ENCODE measurements around the gene TMEM247.
A peak's percentile ranks its signal among the peaks of the same experiment; 100 is the strongest.
"Not testable (repeated sequence)": the region's sequence is repeated elsewhere in the genome, so short reads cannot be mapped to it uniquely, and the experiment has no call there.

Gene TMEM247

DNA sequence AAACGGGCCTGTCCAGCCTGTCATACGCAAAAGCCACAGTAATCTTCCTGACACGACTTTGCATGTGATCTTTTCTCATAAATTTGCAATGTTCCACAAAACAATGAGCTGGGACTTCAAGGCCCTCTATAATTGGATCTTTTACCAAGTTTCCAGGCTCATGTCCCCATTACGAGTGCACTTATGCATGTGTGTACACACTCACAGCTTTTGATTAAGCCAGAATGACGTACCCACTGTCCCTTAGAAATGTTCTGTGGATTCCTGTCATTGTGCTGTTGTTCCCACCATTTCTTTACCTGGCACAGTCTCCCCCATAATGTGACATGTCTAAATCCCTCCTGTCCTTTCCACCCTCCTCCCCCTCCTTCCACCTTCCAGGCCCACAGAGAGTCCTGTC, 19.7 kb upstream of the TMEM247 start:
- no peak for DNase-seq

DNA sequence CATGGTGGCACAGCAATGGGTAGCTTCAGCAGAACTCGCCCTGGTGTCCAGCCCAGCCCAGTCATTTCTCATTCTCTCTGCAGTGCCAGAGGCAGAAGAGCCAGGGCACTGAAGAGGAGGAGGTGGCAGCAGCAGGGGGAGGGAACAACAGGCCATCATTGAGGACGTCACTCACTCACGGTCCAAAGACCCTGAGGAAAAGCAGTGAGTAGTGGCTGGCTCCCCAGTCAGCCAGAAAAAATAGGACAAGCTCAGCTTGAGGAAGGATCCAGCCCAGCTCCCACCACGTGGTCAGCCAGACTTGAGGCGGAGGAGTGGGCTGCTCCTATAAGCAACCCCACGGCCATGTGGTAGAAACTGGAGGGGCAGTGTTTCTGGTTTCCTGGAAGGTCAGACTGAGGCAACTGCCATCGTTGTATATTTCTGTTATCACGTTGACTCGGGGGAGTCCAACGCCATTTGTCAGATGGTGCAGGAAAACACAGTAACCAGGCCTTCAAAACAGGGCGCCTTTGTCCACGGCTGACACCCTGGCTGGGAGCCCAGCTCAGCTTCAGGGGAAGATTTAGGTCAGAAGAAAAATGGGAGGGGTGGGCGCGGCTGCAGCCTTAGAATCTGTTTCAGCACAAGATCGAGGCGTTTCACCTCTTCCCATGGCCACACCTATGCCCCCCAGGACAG, 19.0 kb upstream of the TMEM247 start:
- DNase-seq = no peak

DNA sequence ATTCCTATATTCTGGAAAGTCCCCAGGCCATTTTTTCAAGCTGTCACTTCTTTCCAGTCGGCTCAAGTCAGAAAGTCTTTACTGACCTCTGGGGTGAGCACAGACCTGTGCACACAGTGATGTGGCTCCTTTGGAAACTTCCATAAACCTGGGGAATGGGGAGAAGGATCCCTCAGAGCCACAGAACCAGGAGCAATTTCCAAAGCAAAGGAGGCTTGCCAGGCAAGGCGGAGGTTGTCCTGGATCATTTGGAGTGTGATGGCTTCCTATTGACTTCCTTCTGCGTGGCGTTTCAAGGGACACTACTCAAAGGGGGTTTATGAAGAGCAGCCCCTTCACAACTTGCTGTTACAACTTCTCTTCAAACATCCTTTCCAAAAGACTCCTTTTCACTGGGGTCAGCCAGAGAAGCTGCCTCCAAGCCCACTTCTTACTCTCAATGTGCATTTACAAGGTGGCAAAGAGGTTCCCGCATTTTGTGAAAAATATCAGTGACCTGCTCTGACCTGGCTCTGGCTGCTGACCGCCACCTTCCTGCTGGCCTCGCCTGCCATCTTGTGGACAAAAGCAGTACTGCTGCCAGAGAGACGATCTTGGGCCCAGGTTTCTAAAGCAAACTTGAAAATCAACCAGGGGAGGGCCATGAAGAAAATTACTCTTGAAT, 18.2 kb upstream of the TMEM247 start:
- peak; percentile 81 for DNase-seq

DNA sequence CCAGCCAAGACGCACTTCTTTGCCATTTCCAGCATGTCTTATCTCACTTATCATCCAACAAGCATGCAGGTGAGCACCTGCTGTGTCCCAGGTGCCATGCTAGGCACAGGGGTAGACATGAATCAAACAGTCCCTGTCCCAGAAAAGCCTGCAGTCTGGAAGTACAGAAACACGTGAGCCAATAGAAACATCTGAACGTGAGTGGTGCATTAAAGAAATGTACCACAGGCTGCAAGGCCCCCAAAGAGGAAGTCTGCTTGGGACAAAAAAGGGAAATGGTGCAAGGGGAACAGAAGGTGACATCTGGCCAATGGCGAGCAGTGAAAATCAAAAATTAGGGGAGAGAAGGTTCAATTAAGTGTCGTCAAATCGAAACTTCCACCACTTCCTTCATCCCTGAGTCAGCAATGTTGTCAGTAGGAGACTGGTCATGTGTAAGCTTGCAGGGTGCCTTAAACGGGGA, 17.6 kb upstream of the TMEM247 start:
- no peak for DNase-seq

DNA sequence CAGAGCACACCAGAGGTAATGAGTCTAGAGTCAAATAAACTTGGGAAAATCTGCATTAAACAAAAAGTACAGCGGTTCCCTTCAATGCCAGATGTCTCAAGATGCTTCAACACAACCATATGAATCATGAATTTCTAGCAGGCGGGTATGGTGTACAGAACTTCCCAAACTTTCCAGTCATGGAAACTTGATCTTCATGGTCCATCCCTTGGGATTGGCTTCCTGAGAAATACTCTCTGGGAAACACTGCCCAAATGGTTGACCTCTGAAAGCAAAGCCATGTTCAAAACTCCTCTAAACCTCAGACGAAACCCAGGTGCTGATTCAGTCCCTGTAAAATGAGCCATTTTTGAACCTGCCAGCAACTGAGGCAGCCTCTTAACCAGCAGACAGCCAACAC, 16.4 kb upstream of the TMEM247 start:
- DNase-seq = no peak

GRCh38 chr2:46469116-46469515, 10.2 kb upstream of the TMEM247 start:
- DNase-seq = no peak

- no peak for DNase-seq
These were observed 9.7 kb upstream of the TMEM247 start for GRCh38 chr2:46469700-46470099.

DNA sequence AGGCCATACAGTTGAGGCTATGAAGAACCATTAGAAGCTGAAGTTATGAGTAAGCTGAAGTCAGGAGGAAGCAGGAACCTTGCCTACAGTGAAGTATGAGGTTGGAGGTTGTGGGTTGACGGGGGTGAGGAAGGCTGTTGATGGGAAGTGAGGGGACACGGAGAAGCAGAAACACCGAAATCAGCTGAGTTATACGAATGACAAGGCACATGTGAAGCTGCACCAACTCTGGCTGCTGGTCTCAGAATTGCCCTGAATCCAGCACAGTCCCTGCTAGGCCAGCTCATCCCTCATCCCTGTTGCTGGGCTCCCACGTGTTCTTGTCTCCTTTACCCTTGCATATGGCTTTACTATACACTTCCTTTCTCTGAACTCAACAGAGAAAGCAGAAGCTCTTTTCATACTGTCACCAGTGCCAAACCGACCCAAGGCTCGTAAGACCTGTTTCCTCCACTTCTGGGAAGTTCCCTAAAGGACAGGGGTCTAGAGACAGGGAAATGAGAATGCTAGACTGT, 9.2 kb upstream of the TMEM247 start:
- DNase-seq = no peak

DNA sequence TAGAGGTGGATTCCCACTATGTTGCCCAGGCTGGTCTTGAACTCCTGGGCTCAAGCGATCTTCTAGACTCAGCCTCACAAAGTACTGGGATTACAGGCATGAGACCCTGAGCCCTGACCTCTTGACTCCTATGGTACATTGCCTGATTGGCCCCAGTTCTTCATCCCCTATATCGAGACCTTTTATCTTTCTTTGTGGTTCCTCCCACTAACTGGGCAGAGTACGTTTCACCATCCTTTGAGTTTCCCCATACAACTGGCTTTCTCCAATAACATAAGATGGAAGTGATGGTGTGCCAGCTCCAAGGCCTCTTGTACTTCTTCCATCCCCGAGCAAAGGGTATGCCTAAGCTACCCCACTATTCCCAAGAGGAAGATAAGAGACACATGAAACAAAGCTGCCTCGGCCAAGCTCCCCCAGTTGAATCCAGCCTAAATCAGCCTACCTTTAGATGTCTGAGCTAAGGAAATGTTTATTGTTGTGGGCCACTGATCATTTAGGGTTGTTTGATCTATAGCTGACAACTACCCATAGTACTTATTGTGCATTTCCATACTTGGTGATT, 8.3 kb upstream of the TMEM247 start:
- no peak for DNase-seq

GRCh38 chr2:46471697-46472096, 7.7 kb upstream of the TMEM247 start:
- no peak for DNase-seq

- not testable (repeated sequence) for DNase-seq
These were observed 7.2 kb upstream of the TMEM247 start for GRCh38 chr2:46472165-46472564.

DNA sequence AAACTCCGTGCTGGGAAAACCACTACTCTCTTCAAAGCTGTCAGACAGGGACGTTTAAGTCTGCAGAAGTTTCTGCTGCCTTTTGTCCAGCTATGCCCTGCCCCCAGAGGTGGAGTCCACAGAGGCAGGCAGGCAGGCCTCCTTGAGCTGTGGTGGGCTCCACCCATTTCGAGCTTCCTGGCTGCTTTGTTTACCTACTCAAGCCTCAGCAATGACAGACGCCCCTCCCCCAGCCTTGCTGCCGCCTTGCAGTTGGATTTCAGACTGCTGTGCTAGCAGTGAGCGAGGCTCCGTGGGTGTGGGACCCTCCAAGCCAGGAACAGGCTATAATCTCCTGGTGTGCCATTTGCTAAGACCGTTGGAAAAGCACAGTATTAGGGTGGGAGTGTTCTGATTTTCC, 1.9 kb upstream of the TMEM247 start:
- not testable (repeated sequence) for DNase-seq

GRCh38 chr2:46477925-46478324, 1.4 kb upstream of the TMEM247 start:
- DNase-seq = no peak

DNA sequence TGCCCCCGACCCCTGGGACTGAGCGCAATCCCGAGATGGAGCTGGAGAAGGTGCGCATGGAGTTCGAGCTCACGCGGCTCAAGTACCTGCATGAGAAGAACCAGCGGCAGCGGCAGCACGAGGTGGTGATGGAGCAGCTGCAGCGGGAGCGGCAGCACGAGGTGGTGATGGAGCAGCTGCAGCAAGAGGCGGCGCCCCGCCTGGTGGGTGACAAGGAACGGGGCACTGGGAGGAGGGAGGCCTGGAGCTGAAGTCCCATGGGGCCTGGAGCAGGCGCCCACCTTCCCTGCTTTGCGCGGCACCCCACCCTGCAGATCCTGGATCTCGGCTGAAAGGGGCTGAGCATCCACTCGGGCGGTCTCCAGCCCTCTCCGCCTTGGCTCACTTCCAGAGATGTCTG, 1.2 kb downstream of the TMEM247 start:
- no peak for DNase-seq

GRCh38 chr2:46481198-46482193, 2.1 kb downstream of the TMEM247 start:
- no peak for DNase-seq

- DNase-seq = no peak
These were observed 3.1 kb downstream of the TMEM247 start for GRCh38 chr2:46482490-46482889.

- no peak for DNase-seq
These were observed 5.6 kb downstream of the TMEM247 start for GRCh38 chr2:46485002-46485401.

DNA sequence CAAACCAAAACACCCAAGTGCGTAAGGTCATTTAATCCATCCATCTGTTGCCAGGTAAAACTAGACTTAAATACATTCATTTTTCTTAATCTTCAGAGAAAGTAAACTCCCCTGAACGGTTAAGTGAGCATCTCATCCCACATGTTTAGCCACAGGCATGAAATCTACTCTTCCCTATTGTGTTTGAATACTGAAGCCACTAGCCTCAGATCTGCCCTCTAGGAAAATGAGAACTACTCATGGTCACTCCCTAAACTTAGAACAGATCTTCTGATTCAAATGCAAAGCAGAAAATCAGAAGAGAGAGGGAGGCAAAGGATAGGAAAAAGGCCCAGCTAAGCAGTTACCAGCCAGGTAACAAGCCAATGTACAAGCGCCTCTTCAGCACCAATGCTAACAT, 7.1 kb downstream of the TMEM247 start:
- DNase-seq = no peak

- DNase-seq = no peak
These were observed 8.4 kb downstream of the TMEM247 start for GRCh38 chr2:46487667-46488335.

GRCh38 chr2:46488389-46488788, 9.0 kb downstream of the TMEM247 start:
- no peak for DNase-seq

- DNase-seq = no peak
These were observed 10.2 kb downstream of the TMEM247 start for GRCh38 chr2:46489423-46490174.

All from activated CD4-positive, alpha-beta T cell treated with anti-CD3 and anti-CD28 coated beads for 48 hours (primary cell).